ENCODE data around the gene BLACAT1. TPM values are rescaled to one million over a fixed set of nuclear protein-coding genes. Genes with fewer than 3 reads are reported as not detected.

BLACAT1 gene
- total and polyA plus RNA-seq, 2 of the 8 experiments (the other 6 are each of a cell fraction or from before 2014, with no cell fraction given) = 3.5 to 10.5 TPM

DNA sequence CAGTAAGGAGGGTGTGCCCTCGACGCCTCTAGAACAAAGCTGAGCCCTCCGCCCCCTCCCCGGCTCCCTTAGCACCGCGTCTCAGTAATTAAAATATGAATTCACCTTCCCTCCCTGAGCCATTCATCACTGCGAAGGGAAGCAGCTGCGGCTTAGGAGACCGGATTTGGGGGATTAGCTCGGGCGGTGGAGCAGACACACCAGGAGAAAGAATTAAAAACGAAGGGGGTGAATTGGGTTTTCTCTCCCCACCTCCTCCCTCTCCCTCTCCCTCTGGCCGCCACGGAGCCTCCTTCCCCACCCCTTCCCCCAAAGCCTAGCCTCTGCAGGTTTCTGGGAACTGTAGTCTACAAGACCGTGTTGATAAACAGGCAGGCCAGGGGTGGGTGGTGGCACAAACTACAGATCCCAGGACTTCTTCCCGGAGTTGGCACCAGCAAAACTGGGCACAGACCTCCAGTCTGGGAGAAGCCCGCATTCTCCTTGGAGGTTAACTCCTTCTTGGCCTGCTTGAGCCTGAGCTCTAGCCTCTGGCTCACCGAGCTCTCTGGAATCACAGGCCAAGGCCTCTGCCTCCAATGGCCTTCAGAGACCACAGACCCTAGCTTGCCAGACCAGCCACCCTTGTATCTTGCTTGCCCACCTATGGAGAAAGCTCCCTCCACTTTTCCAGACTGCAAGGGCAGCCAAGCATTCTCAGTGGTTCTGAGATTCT is 10.8 kb downstream of the BLACAT1 start (continued):
- TF ChIP-seq, protein P1, sequence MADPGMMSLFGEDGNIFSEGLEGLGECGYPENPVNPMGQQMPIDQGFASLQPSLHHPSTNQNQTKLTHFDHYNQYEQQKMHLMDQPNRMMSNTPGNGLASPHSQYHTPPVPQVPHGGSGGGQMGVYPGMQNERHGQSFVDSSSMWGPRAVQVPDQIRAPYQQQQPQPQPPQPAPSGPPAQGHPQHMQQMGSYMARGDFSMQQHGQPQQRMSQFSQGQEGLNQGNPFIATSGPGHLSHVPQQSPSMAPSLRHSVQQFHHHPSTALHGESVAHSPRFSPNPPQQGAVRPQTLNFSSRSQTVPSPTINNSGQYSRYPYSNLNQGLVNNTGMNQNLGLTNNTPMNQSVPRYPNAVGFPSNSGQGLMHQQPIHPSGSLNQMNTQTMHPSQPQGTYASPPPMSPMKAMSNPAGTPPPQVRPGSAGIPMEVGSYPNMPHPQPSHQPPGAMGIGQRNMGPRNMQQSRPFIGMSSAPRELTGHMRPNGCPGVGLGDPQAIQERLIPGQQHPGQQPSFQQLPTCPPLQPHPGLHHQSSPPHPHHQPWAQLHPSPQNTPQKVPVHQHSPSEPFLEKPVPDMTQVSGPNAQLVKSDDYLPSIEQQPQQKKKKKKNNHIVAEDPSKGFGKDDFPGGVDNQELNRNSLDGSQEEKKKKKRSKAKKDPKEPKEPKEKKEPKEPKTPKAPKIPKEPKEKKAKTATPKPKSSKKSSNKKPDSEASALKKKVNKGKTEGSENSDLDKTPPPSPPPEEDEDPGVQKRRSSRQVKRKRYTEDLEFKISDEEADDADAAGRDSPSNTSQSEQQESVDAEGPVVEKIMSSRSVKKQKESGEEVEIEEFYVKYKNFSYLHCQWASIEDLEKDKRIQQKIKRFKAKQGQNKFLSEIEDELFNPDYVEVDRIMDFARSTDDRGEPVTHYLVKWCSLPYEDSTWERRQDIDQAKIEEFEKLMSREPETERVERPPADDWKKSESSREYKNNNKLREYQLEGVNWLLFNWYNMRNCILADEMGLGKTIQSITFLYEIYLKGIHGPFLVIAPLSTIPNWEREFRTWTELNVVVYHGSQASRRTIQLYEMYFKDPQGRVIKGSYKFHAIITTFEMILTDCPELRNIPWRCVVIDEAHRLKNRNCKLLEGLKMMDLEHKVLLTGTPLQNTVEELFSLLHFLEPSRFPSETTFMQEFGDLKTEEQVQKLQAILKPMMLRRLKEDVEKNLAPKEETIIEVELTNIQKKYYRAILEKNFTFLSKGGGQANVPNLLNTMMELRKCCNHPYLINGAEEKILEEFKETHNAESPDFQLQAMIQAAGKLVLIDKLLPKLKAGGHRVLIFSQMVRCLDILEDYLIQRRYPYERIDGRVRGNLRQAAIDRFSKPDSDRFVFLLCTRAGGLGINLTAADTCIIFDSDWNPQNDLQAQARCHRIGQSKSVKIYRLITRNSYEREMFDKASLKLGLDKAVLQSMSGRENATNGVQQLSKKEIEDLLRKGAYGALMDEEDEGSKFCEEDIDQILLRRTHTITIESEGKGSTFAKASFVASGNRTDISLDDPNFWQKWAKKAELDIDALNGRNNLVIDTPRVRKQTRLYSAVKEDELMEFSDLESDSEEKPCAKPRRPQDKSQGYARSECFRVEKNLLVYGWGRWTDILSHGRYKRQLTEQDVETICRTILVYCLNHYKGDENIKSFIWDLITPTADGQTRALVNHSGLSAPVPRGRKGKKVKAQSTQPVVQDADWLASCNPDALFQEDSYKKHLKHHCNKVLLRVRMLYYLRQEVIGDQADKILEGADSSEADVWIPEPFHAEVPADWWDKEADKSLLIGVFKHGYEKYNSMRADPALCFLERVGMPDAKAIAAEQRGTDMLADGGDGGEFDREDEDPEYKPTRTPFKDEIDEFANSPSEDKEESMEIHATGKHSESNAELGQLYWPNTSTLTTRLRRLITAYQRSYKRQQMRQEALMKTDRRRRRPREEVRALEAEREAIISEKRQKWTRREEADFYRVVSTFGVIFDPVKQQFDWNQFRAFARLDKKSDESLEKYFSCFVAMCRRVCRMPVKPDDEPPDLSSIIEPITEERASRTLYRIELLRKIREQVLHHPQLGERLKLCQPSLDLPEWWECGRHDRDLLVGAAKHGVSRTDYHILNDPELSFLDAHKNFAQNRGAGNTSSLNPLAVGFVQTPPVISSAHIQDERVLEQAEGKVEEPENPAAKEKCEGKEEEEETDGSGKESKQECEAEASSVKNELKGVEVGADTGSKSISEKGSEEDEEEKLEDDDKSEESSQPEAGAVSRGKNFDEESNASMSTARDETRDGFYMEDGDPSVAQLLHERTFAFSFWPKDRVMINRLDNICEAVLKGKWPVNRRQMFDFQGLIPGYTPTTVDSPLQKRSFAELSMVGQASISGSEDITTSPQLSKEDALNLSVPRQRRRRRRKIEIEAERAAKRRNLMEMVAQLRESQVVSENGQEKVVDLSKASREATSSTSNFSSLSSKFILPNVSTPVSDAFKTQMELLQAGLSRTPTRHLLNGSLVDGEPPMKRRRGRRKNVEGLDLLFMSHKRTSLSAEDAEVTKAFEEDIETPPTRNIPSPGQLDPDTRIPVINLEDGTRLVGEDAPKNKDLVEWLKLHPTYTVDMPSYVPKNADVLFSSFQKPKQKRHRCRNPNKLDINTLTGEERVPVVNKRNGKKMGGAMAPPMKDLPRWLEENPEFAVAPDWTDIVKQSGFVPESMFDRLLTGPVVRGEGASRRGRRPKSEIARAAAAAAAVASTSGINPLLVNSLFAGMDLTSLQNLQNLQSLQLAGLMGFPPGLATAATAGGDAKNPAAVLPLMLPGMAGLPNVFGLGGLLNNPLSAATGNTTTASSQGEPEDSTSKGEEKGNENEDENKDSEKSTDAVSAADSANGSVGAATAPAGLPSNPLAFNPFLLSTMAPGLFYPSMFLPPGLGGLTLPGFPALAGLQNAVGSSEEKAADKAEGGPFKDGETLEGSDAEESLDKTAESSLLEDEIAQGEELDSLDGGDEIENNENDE (IDR thresholded peaks at IDR 0.05; ENCODE audit: insufficient replicate concordance, low read length) = peak; percentile 55
- TF ChIP-seq RAD21 (IDR thresholded peaks at IDR 0.05 in 1 of 2, conservative IDR thresholded peaks at IDR 0.05 in 1 of 2; ENCODE audit: low read depth in 2 of 2, low read length in 2 of 2) = no peak
- TF ChIP-seq EGR1 (IDR thresholded peaks at IDR 0.05; ENCODE audit: borderline replicate concordance, low read depth, low read length) = peak; percentile 30; the same call in 1 of the 2 replicates
- TF ChIP-seq JUND (IDR thresholded peaks at IDR 0.05; ENCODE audit: low read length) = no peak
